A549 (cell line): ENCODE measurements around the gene LMO2.
"Not testable (repeated sequence)": the region's sequence is repeated elsewhere in the genome, so short reads cannot be mapped to it uniquely, and the experiment has no call there.

Experiments
- CEBPB ChIP-seq, 2 experiments: fragments of >200 bp in 1 of 2; sonication (Bioruptor Twin) in 1 of 2; formaldehyde crosslinking in 1 of 2; IDR thresholded peaks; 2 replicates each; pipeline ENCODE4 v1.6.1; 2012 to 2016
- CTCF ChIP-seq: fragments of >200 bp; sonication (Bioruptor Twin); formaldehyde crosslinking; IDR thresholded peaks from 3 replicates; pipeline ENCODE4 v1.5.1; 2016
- EP300 ChIP-seq, 2 experiments: fragments of >200 bp; sonication (Bioruptor Twin); formaldehyde crosslinking; IDR thresholded peaks; 2 replicates in 1 of 2; 3 replicates in 1 of 2; pipeline ENCODE4 v1.6.1; 2016 to 2017
- HEYL ChIP-seq: fragments of 250-450 bp; sonication (Bioruptor Pico); IDR thresholded peaks from 2 replicates; pipeline ENCODE4 v1.8.0; 2021; ENCODE audit warnings: mild to moderate bottlenecking, moderate library complexity
- MAX ChIP-seq: IDR thresholded peaks from 2 replicates; pipeline ENCODE4 v1.6.1; 2012
- NR3C1 ChIP-seq: fragments of >200 bp; sonication (Bioruptor Twin); formaldehyde crosslinking; IDR thresholded peaks from 3 replicates; pipeline ENCODE4 v1.6.1; 2017
- PHF8 ChIP-seq: fragments of 200-600 bp; sonication (generic); IDR thresholded peaks from 2 replicates; pipeline ENCODE4 v1.6.1; 2016; ENCODE audit warnings: low read depth, mild to moderate bottlenecking, antibody characterized with exemption, moderate library complexity, borderline replicate concordance
- POLR2A ChIP-seq: IDR thresholded peaks from 2 replicates; pipeline ENCODE4 v1.6.1; 2012; ENCODE audit warnings: mild to moderate bottlenecking, low read length
- RAD21 ChIP-seq, 2 experiments: fragments of >200 bp in 1 of 2; sonication (Bioruptor Twin) in 1 of 2; formaldehyde crosslinking in 1 of 2; IDR thresholded peaks in 1 of 2; conservative IDR thresholded peaks in 1 of 2; 2 replicates in 1 of 2; 3 replicates in 1 of 2; pipeline ENCODE4 v1.6.1; 2012 to 2018; ENCODE audit warnings: inconsistent platforms in 1 of 2
- RCOR1 ChIP-seq: fragments of 150-350 bp; IDR thresholded peaks from 2 replicates; pipeline ENCODE4 v1.6.1; 2014; ENCODE audit warnings: antibody characterized with exemption, low read length, low read depth
- TF ChIP-seq, protein P1 (sequence below): fragments of 450-650 bp; IDR thresholded peaks from 2 replicates; pipeline ENCODE4 v1.6.1; 2014; ENCODE audit warnings: antibody characterized with exemption
- TF ChIP-seq, protein P2 (sequence below): fragments of 200-600 bp; sonication (generic); IDR thresholded peaks from 2 replicates; pipeline ENCODE4 v1.6.1; 2016; ENCODE audit warnings: antibody characterized with exemption, mild to moderate bottlenecking, moderate library complexity

DNA sequence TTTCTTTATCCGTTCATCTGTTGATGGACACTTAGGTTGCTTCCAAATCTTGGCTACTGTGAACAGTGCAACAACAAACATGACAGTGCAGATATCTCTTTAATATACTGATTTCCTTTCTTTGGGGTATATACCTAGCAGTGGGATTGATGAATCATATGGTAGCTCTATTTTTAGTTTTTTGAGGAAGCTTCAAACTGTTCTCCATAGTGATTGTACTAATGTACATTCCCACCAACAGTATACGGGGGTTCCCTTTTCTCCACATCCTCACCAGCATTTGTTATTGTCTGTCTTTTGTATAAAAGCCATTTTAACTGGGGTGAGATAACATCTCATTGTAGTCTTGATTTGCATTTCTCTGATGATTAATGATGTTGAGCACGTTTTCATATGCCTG is 68.9 kb downstream of the LMO2 start:
- TF ChIP-seq CTCF; MAX; POLR2A; CEBPB (IDR thresholded peaks at IDR 0.05); NR3C1; RCOR1; EP300 (IDR thresholded peaks at IDR 0.05); PHF8; HEYL (CRISPR knock-in tag); RAD21 (conservative IDR thresholded peaks at IDR 0.05 in 1 of 2, IDR thresholded peaks at IDR 0.05 in 1 of 2): not testable (repeated sequence)
- TF ChIP-seq, protein P1, sequence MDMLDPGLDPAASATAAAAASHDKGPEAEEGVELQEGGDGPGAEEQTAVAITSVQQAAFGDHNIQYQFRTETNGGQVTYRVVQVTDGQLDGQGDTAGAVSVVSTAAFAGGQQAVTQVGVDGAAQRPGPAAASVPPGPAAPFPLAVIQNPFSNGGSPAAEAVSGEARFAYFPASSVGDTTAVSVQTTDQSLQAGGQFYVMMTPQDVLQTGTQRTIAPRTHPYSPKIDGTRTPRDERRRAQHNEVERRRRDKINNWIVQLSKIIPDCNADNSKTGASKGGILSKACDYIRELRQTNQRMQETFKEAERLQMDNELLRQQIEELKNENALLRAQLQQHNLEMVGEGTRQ = not testable (repeated sequence)
- TF ChIP-seq, protein P2, sequence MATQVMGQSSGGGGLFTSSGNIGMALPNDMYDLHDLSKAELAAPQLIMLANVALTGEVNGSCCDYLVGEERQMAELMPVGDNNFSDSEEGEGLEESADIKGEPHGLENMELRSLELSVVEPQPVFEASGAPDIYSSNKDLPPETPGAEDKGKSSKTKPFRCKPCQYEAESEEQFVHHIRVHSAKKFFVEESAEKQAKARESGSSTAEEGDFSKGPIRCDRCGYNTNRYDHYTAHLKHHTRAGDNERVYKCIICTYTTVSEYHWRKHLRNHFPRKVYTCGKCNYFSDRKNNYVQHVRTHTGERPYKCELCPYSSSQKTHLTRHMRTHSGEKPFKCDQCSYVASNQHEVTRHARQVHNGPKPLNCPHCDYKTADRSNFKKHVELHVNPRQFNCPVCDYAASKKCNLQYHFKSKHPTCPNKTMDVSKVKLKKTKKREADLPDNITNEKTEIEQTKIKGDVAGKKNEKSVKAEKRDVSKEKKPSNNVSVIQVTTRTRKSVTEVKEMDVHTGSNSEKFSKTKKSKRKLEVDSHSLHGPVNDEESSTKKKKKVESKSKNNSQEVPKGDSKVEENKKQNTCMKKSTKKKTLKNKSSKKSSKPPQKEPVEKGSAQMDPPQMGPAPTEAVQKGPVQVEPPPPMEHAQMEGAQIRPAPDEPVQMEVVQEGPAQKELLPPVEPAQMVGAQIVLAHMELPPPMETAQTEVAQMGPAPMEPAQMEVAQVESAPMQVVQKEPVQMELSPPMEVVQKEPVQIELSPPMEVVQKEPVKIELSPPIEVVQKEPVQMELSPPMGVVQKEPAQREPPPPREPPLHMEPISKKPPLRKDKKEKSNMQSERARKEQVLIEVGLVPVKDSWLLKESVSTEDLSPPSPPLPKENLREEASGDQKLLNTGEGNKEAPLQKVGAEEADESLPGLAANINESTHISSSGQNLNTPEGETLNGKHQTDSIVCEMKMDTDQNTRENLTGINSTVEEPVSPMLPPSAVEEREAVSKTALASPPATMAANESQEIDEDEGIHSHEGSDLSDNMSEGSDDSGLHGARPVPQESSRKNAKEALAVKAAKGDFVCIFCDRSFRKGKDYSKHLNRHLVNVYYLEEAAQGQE = not testable (repeated sequence)
